Mucosa of descending colon (tissue), 3 donors: Measurements from ENCODE around the gene GCC1. TPM values are rescaled to one million over a fixed set of nuclear protein-coding genes. Genes with fewer than 3 reads are reported as not detected.

Source experiments
- ATAC-seq: fragments of 200-7000 bp; cut with Tn5 transposase; one replicate; pipeline ENCODE4 v1.9.1; 2020; ENCODE audit warnings: mild to moderate bottlenecking, moderate library complexity
- DNase-seq, 3 donors: peaks; one replicate each; pipeline ENCODE4 v3.0.0-alpha.2; 2020
- H3K36me3 ChIP-seq: fragments of 200-600 bp; one replicate; pipeline ENCODE4 v1.8.0; 2021; ENCODE audit warnings: low read depth, mild to moderate bottlenecking
- H3K4me1 ChIP-seq: fragments of 200-600 bp; one replicate; pipeline ENCODE4 v1.8.0; 2021; ENCODE audit warnings: low read depth, mild to moderate bottlenecking
- H3K4me3 ChIP-seq: fragments of 200-600 bp; one replicate; pipeline ENCODE4 v1.8.0; 2021; ENCODE audit warnings: mild to moderate bottlenecking
- H3K9me3 ChIP-seq: fragments of 200-600 bp; one replicate; pipeline ENCODE4 v1.8.0; 2021; ENCODE audit warnings: mild to moderate bottlenecking
- intact Hi-C, 2 donors: fragments of 100-400 bp; cut with DNase I in 1 of 2; cut with micrococcal nuclease in 1 of 2; formaldehyde crosslinking; loops; one replicate each; pipeline versions ENCODE4 v1.11.0 to v1.11.1; 2022; cut with DNase I, micrococcal nuclease
- long read RNA-seq, 2 donors: library from polyadenylated mRNA; unstranded; transcript quantifications; one replicate each; pipeline ENCODE4 v2.0.0, GENCODE V29; 2019 to 2021
- total RNA-seq, 3 donors: library from RNA; stranded (reverse); fragmentation: NEBNext Ultra II Directional in 2 of 3; extraction: Animal tissue kit (Norgen Biotek cat#: 25700) in 2 of 3; gene quantifications; one replicate each; pipeline versions ENCODE4 v1.2.1 to v1.2.4, GENCODE V29; 2021 to 2023
- TF ChIP-seq, protein P1 (sequence below): fragments of 200-600 bp; IDR thresholded peaks from one replicate; pipeline ENCODE4 v1.8.0; 2022; ENCODE audit warnings: antibody characterized with exemption, mild to moderate bottlenecking
- donor health status: DM: no; HTN: no; CAD: no; lungs with moderate emphysema.
- donor health status: DM: no; HTN: no; CAD: no.
- donor health status: DM: no; HTN: yes; CAD: no.

GCC1 gene, protein sequence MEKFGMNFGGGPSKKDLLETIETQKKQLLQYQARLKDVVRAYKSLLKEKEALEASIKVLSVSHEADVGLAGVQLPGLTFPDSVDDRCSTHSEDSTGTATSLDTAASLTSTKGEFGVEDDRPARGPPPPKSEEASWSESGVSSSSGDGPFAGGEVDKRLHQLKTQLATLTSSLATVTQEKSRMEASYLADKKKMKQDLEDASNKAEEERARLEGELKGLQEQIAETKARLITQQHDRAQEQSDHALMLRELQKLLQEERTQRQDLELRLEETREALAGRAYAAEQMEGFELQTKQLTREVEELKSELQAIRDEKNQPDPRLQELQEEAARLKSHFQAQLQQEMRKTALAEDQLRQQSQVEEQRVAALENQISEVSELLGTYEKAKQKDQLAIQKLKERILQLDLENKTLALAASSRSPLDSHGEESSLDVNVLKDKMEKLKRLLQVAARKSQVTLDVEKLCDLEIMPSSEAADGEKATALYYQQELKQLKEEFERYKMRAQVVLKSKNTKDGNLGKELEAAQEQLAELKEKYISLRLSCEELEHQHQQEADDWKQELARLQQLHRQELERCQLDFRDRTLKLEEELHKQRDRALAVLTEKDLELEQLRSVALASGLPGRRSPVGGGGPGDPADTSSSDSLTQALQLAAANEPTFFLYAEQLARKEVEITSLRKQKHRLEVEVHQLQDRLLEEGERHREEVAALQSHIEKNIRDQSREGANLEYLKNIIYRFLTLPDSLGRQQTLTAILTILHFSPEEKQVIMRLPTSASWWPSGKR
- total RNA-seq = 10 to 100 TPM; 14.8 to 18.0 (median 17.8) TPM
- long read RNA-seq, donor 1, full-length matches to known transcripts = 29 of 37 reads
- long read RNA-seq, donor 1, partial matches to known transcripts = 0 of 37 reads
- long read RNA-seq, donor 1, other reads (novel, unspliced or antisense) = 8 of 37 reads
- long read RNA-seq, donor 2, full-length matches to known transcripts = 2 of 2 reads
- long read RNA-seq, donor 2, partial matches to known transcripts = 0 of 2 reads
- long read RNA-seq, donor 2, other reads (novel, unspliced or antisense) = 0 of 2 reads

DNA sequence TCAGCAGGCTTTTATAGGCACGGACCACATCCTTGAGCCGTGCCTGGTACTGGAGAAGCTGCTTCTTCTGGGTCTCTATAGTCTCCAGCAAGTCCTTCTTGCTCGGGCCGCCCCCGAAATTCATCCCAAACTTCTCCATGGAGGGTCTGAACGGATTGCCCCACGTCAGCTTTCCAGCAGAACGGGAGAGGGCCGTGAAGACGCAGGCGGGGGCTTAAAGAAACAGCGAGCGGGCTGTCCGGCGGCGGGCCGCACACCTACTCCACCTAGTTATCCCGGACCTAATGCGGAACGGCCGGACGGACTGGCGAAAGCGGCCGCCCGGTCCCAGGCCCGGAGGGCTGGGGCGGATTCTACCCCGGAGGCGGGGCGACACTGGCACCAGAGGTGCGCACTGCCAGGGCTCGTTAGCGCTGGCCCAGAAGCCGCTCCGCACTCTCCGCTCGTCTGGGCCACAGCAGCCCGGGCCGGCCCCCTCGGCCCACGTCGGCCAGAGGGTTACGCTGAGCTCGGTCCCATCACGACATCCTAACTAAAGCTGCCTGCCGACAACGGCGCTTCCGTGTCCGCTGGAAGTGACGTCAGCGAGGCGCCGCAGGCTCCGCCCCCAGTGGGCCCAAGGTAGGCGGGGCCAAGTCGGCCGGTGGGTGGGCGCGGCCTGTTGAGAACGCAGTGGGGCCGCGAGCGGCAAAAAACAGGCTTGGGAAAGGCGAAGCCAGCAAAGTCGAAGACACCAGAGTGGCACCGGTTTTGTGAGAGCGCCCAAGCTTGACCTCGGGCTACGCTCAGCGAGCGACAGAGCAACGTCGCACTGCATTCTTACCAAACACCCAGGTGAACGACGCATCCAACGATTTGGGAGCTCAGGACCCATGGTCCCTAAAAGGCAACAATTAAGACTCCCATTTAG is at the start of gene GCC1:
Gene GCC1, minus strand, starts transcription at position 553 of the 910 bp plus-strand sequence. Its CDS starts 414 bp downstream, at position 139.
- TF ChIP-seq, protein P1, sequence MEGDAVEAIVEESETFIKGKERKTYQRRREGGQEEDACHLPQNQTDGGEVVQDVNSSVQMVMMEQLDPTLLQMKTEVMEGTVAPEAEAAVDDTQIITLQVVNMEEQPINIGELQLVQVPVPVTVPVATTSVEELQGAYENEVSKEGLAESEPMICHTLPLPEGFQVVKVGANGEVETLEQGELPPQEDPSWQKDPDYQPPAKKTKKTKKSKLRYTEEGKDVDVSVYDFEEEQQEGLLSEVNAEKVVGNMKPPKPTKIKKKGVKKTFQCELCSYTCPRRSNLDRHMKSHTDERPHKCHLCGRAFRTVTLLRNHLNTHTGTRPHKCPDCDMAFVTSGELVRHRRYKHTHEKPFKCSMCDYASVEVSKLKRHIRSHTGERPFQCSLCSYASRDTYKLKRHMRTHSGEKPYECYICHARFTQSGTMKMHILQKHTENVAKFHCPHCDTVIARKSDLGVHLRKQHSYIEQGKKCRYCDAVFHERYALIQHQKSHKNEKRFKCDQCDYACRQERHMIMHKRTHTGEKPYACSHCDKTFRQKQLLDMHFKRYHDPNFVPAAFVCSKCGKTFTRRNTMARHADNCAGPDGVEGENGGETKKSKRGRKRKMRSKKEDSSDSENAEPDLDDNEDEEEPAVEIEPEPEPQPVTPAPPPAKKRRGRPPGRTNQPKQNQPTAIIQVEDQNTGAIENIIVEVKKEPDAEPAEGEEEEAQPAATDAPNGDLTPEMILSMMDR = no peak
- intact Hi-C loops = no loop called here
- ATAC-seq = peak; percentile 87

DNA sequence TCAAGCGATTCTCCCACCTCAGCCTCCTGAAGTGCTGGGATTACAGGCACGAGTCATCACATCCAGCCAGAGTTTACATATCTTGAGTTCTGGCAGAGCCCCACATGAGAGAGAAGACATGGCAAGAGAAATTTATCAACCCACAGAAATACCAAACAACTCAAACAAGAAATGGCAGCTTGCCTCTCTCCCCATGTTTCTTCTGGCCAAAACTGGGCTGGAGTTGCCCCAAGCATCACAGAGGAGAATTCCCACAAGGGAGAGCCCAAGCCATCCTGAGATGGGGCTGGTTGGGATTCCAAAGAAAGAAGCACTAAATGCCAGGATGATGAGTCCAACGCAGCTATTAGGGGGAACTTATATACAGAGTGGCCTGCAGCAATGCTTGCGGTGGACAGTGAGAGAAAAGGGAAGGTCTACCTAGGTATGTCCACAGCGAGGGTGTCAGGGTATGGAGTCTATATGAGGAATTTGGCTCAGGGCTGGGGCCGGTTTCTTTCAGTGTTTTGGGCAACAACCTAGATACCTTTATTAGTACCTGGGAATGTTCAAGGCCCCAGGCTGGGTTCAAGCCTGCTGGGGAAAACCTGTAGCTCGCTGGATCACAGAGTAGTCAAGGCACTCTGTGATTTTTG is 47.0 kb upstream of the GCC1 start:
- TF ChIP-seq, protein P1 = no peak
- intact Hi-C loops = no loop called here
- DNase-seq (no peak), ATAC-seq (no peak)
- Histone ChIP-seq H3K9me3 (no peaks in the 10 kb centered on the region), H3K4me3 (no peak overlapping the region), H3K36me3 (no peaks in the 10 kb centered on the region), H3K4me1 (no peaks in the 10 kb centered on the region)

More for the DNA sequence above, at the start of gene GCC1:
- Histone ChIP-seq H3K4me3 (peak within 1 kb of the TSS; percentile 71), H3K9me3 (no peaks in the 10 kb centered on the region), H3K4me1 (peaks cover 36% of the 10 kb centered on the region), H3K36me3 (no peaks in the 10 kb centered on the region)
- peak; percentile 93 to 98 (median 97) for DNase-seq

DNA sequence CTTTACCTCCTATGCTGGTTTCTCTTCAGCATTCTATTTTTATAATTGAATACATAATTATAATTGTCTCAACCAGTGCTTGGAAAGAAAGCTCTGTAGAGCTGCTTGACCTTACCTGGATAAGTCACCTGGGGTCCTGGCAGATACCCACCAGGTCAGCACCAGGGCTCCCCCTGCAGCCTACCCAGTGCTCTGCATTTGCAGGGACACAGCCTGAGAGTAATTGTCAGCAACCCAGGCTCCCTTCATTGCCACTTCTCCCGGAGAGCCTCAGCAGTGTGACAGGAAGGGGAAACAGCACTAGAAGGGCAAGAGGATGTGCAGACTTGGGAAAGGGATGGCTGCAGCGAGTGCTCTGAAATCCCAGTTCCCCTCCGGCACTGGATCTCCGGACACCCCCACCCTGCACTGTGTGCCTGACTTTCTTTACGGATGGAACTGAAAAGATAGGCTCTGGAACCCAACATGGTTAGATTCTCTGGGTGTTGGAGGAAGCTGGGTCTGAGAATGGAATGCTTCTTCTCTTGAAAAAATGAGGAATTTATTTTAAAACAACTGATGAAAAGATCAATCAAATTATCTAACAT is 44.0 kb upstream of the GCC1 start:
- H3K4me1 ChIP-seq = no peaks in the 10 kb centered on the region
- no peaks in the 10 kb centered on the region for H3K9me3 ChIP-seq
- H3K4me3 ChIP-seq = no peak overlapping the region
- no peaks in the 10 kb centered on the region for H3K36me3 ChIP-seq
- DNase-seq = peak in 2 of 3 donors; percentile 36 to 46
- peak; percentile 65 for ATAC-seq
- TF ChIP-seq, protein P1 = no peak
- intact Hi-C loops = no loop called here

DNA sequence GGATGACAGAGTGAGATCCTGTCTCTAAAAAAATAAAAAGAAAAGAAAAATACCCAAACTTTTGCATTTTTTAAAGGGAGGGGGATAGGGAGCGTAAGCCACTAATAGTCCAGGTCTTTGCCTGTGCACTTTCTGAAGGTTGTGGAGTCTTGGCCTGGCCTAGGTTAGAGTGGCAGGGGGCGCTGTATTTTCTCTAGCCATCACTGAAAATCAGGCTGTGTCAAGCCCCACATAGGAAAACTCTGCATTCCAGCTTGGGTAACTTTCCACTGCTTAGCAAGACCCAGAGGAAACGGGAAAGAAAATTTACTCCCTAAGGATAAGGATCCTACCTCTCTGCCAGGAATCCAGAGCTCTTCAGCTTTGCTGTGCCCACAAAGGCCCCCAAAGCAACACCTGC is 43.0 kb upstream of the GCC1 start:
- ATAC-seq (no peak), DNase-seq (no peak)
- Histone ChIP-seq H3K36me3 (no peaks in the 10 kb centered on the region), H3K4me3 (no peak overlapping the region), H3K4me1 (no peaks in the 10 kb centered on the region), H3K9me3 (no peaks in the 10 kb centered on the region)
- TF ChIP-seq, protein P1 = no peak
- intact Hi-C loops = no loop called here
